ENCODE data around the gene MCHR1. TPM values are rescaled to one million over a fixed set of nuclear protein-coding genes. Genes with fewer than 3 reads are reported as not detected.

The MCHR1 gene
- total and polyA plus RNA-seq, 2 of the 4 experiments (the other 2 are of a cell fraction) = 1.4 to 3.2 TPM

GRCh38 chr22:40726514-40726913, 47.2 kb downstream of the MCHR1 start:
- no TSS peak for BruUV-seq (replicated peaks)
- ATAC-seq (ENCODE audit: low read depth) = peak; percentile 56; the same call in 1 of the 2 replicates

More at GRCh38 chr22:40726514-40726913, 47.2 kb downstream of the MCHR1 start:
- Histone ChIP-seq H4K91ac (ENCODE audit: insufficient read depth, low read depth, low read length) (no peak overlapping the region), H2AK9ac (replicated peaks; ENCODE audit: low read depth, low read length, poor library complexity) (no peak overlapping the region), H3K36me3 (ENCODE audit: control insufficient read depth, insufficient read depth, low read length) (no peaks in the 10 kb centered on the region), H4K20me1 (ENCODE audit: insufficient read depth, low read length) (no peaks in the 10 kb centered on the region), H3K4me1 (ENCODE audit: control insufficient read depth, insufficient read depth, low read length) (peaks cover 4% of the 10 kb centered on the region; the same call in 1 of the 2 replicates), H2BK120ac (ENCODE audit: low read depth, low read length) (no peak overlapping the region), H2AFZ (replicated peaks; ENCODE audit: low read length, poor library complexity) (no peak overlapping the region), H3K4ac (ENCODE audit: low read depth, low read length) (no peak overlapping the region), H3K27me3 (ENCODE audit: control insufficient read depth, insufficient read depth, low read length) (no peaks in the 10 kb centered on the region), H3K14ac (replicated peaks; ENCODE audit: low read depth, low read length) (0 out of 2 replicates have a peak overlapping the region, but pooled peaks have one; percentile 51), H3K9ac (ENCODE audit: low read depth, low read length) (no peak overlapping the region), H4K8ac (ENCODE audit: low read depth in 2 of 2, low read length in 2 of 2) (no peak overlapping the region), H2BK5ac (ENCODE audit: low read depth, low read length, poor library complexity, severe bottlenecking) (no peak overlapping the region), H3K23ac (ENCODE audit: low read depth, low read length) (no peak overlapping the region), H3K18ac (ENCODE audit: low read depth, low read length) (no peak overlapping the region), H3K27ac (ENCODE audit: insufficient read depth, low read length) (no peak overlapping the region), H4K5ac (ENCODE audit: low read depth, low read length) (no peak overlapping the region), H3K56ac (ENCODE audit: extremely low read depth, insufficient read depth, low read length) (no peak overlapping the region), H3K79me1 (ENCODE audit: low read depth in 1 of 2, low read length in 2 of 2) (no peaks in the 10 kb centered on the region), H3K9me1 (ENCODE audit: insufficient read depth, low read length) (0 out of 2 replicates have a peak, but pooled peaks cover 3% of the 10 kb centered on the region), H2AK5ac (ENCODE audit: low read depth, low read length) (no peak overlapping the region), H2BK15ac (ENCODE audit: low read depth, low read length) (no peak overlapping the region), H3K4me3 (ENCODE audit: insufficient read depth, low read depth, low read length) (no peak overlapping the region), H3K4me2 (ENCODE audit: low read depth, low read length) (no peak overlapping the region), H3K9me3 (ENCODE audit: control insufficient read depth, insufficient read depth, low read length) (peaks cover 2% of the 10 kb centered on the region; the same call in 1 of the 2 replicates), H2BK20ac (ENCODE audit: low read depth, low read length) (0 out of 2 replicates have a peak overlapping the region, but pooled peaks have one; percentile 14)
- intact Hi-C loops (cut with micrococcal nuclease) = no loop called here
- no CpG with 5 or more reads among the region's 4 CpGs for whole genome bisulfite sequencing, 2 experiments (ENCODE audit: extremely low coverage in 2 of 2, insufficient read length in 1 of 2)
- TF ChIP-seq BHLHE40 (IDR thresholded peaks at IDR 0.05; ENCODE audit: low read depth, low read length) (no peak), MAFK (IDR thresholded peaks at IDR 0.05; ENCODE audit: low read depth, low read length) (no peak), POLR2A (IDR thresholded peaks at IDR 0.05; ENCODE audit: low read depth, low read length) (no peak), RCOR1 (IDR thresholded peaks at IDR 0.05; ENCODE audit: insufficient replicate concordance, low read length) (no peak), USF2 (IDR thresholded peaks at IDR 0.05; ENCODE audit: low read depth, low read length) (no peak), RAD21 (IDR thresholded peaks at IDR 0.05; ENCODE audit: low read length) (no peak), CHD1 (IDR thresholded peaks at IDR 0.05; ENCODE audit: low read depth, low read length) (no peak), CEBPB (IDR thresholded peaks at IDR 0.05; ENCODE audit: low read depth, low read length) (no peak), CTCF (conservative IDR thresholded peaks at IDR 0.05; ENCODE audit: low read depth, low read length) (0 out of 2 replicates have a peak, but pooled peaks have one; percentile 7)
- dilution Hi-C loops (cut with HindIII; ENCODE audit: low sequenced_read_pairs, unreplicated experiment) = no loop called here
- in situ Hi-C loops (cut with MboI; ENCODE audit: low sequenced_read_pairs) = no loop called here
- ChIA-PET POLR2A (ENCODE audit: unreplicated experiment) (no interaction called here), CTCF (no interaction called here)
- peak; percentile 39 for DNase-seq
